Panc1 (cell line): ENCODE results near the gene ZNF761.
"Not testable (repeated sequence)": the region's sequence is repeated elsewhere in the genome, so short reads cannot be mapped to it uniquely, and the experiment has no call there.

Experiments used
- POLR2AphosphoS5 ChIP-seq: IDR thresholded peaks from 2 replicates; pipeline ENCODE4 v1.6.1; 2012; ENCODE audit warnings: mild to moderate bottlenecking, low read depth, low read length, moderate library complexity
- TCF7L2 ChIP-seq: IDR thresholded peaks from 2 replicates; pipeline ENCODE4 v1.6.1; 2011; ENCODE audit warnings: mild to moderate bottlenecking, low read depth, low read length, inconsistent platforms
- TF ChIP-seq, protein P1 (sequence below): fragments of 450-650 bp; IDR thresholded peaks from 2 replicates; pipeline ENCODE4 v1.5.1; 2017; ENCODE audit warnings: mild to moderate bottlenecking
- TF ChIP-seq, protein P2 (sequence below), 2 experiments: IDR thresholded peaks; 2 replicates each; pipeline ENCODE4 v1.6.1; 2011 to 2012; ENCODE audit warnings: low read depth in 2 of 2, control low read depth in 1 of 2, low read length in 1 of 2, mild to moderate bottlenecking in 1 of 2, moderate library complexity in 1 of 2; ENCODE audit not compliant: insufficient read depth in 1 of 2

DNA sequence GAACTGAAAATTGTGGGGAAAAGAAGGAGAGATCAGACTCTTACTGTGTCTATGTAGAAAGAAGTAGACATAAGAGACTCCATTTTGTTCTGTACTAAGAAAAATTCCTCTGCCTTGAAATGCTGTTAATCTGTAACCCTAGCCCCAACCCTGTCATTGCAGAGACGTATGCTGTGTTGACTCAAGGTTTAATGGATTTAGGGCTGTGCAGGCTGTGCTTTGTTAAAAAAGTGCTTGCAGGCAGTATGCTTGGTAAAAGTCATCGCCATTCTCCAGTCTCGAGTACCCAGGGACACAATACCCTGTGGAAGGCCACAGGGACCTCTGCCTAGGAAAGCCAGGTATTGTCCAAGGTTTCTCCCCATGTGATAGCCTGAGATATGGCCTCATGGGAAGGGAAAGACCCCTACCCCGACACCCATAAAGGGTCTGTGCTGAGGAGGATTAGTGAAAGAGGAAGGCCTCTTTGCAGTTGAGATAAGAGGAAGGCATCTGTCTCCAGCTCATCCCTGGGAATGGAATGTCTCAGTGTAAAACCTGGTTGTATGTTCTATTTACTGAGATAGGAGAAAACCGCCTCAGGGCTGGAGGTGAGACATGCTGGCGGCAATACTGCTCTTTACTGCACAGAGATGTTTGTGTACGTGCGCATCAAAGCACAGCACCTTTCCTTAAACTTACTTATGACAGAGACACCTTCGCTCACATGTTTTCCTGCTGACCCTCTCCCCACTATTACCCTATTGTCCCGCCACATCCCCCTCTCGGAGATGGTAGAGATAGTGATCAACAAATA lies 11.1 kb upstream of the ZNF761 start:
- TF ChIP-seq, protein P1, sequence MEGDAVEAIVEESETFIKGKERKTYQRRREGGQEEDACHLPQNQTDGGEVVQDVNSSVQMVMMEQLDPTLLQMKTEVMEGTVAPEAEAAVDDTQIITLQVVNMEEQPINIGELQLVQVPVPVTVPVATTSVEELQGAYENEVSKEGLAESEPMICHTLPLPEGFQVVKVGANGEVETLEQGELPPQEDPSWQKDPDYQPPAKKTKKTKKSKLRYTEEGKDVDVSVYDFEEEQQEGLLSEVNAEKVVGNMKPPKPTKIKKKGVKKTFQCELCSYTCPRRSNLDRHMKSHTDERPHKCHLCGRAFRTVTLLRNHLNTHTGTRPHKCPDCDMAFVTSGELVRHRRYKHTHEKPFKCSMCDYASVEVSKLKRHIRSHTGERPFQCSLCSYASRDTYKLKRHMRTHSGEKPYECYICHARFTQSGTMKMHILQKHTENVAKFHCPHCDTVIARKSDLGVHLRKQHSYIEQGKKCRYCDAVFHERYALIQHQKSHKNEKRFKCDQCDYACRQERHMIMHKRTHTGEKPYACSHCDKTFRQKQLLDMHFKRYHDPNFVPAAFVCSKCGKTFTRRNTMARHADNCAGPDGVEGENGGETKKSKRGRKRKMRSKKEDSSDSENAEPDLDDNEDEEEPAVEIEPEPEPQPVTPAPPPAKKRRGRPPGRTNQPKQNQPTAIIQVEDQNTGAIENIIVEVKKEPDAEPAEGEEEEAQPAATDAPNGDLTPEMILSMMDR: not testable (repeated sequence)
- TF ChIP-seq POLR2AphosphoS5, TCF7L2: not testable (repeated sequence)
- TF ChIP-seq, protein P2, sequence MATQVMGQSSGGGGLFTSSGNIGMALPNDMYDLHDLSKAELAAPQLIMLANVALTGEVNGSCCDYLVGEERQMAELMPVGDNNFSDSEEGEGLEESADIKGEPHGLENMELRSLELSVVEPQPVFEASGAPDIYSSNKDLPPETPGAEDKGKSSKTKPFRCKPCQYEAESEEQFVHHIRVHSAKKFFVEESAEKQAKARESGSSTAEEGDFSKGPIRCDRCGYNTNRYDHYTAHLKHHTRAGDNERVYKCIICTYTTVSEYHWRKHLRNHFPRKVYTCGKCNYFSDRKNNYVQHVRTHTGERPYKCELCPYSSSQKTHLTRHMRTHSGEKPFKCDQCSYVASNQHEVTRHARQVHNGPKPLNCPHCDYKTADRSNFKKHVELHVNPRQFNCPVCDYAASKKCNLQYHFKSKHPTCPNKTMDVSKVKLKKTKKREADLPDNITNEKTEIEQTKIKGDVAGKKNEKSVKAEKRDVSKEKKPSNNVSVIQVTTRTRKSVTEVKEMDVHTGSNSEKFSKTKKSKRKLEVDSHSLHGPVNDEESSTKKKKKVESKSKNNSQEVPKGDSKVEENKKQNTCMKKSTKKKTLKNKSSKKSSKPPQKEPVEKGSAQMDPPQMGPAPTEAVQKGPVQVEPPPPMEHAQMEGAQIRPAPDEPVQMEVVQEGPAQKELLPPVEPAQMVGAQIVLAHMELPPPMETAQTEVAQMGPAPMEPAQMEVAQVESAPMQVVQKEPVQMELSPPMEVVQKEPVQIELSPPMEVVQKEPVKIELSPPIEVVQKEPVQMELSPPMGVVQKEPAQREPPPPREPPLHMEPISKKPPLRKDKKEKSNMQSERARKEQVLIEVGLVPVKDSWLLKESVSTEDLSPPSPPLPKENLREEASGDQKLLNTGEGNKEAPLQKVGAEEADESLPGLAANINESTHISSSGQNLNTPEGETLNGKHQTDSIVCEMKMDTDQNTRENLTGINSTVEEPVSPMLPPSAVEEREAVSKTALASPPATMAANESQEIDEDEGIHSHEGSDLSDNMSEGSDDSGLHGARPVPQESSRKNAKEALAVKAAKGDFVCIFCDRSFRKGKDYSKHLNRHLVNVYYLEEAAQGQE (IDR thresholded peaks at IDR 0.05; ENCODE audit: insufficient read depth in 1 of 2, low read depth in 2 of 2, low read length in 1 of 2): not testable (repeated sequence)
